Amniotic epithelial cell (primary cell): ENCODE measurements around the gene PTPRN2.

Experiments
- DNase-seq: peaks from one replicate; pipeline ENCODE4 v3.0.0-alpha.2; 2010; ENCODE audit warnings: low read depth

The PTPRN2 gene

DNA sequence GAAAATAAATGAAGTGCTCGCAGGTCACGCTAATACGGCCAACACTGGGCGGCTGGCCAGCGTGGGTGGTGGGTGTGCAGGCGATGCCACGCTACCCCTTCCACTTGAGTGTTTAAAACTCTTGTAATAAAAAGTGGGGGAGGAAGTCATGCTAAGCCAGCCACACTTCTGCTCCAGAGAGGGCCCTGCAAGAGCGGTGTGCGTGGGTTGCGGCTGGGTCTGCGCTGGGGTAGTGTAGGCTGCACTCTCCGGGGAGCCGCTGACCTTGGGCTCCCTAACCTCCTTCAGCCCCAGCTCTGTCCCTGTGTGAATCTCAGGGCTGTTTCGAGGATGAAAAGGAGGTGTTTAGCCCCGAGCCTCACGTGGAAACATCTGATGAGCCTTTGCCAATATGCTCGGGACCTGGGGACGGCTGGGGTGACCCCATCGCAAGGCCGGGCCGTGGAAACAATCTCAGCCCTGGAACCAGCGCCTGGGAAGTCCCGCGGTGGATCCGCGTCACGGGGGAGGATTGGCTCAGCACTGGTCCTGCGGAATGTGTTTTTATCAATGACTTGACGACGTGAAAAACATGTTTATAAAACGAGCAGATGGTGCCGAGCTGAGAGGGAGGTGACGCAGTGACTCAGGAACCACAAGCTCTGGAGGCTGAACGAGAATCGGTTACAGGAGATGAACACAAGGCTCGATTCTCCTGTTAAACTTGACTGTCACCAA is 972.4 kb downstream of the PTPRN2 start:
- no peak for DNase-seq

DNA sequence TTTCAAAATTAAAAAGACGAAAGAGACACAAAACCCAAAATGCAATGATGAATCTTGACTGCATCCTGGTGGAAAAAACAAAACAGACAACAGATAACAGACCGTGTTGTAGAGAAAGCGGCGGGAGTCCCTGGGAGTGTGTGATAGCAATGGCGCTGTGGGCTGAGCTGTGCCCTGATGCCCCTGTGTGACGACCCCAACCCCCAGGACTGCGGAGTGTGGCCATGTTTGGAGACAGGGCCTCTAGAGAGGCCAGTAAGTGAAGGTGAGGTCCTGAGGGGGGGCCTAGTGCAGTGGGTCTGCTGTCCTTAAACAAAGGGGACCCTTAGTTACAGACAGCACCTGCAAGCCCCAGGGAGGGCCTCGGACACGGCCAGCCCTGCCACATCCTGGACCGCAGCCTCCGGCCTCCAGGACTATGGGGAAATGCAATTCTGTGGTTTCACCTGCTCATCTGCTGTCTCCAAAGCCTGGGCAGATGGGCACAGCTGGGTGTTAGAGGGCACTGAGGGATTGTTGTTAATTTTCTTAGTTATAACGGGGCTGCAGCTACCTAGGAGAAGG is 973.1 kb downstream of the PTPRN2 start:
- no peak for DNase-seq

DNA sequence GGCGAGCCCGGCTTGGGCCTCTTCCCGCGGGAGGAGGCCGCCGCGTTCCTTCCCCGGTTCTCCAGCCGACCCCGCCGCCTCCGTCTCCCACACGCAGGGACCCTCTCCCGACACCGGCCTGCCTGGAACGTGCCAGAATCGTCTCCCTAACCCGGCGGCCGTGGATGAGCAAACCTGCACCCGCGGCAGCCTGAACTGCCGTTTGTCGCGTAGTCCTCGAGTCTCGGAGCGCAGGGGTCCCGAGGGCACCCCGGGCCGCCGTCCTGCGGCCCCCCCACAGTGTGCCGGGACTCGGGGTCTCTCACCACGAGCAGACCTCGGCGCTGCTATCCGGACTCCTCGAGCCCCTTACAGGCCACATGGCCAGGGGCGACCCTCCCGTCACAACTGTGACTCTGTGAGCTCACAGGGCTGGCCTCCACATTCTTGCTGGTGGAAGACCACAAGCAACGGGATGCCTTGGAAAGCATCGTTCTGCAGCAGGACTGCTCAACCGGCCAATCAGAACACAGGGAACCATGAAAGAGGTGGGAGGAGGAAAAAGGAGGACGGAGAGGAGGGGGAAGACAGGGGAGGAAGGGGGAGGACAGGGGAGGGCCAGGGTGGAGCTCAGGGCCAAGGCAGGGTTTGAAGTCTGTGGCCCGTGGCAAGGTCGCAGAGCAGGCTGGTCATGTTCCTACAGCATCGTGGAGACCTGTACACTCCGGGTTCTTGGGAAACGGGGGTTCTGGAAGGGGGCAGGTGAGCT is 973.9 kb downstream of the PTPRN2 start:
- no peak for DNase-seq

DNA sequence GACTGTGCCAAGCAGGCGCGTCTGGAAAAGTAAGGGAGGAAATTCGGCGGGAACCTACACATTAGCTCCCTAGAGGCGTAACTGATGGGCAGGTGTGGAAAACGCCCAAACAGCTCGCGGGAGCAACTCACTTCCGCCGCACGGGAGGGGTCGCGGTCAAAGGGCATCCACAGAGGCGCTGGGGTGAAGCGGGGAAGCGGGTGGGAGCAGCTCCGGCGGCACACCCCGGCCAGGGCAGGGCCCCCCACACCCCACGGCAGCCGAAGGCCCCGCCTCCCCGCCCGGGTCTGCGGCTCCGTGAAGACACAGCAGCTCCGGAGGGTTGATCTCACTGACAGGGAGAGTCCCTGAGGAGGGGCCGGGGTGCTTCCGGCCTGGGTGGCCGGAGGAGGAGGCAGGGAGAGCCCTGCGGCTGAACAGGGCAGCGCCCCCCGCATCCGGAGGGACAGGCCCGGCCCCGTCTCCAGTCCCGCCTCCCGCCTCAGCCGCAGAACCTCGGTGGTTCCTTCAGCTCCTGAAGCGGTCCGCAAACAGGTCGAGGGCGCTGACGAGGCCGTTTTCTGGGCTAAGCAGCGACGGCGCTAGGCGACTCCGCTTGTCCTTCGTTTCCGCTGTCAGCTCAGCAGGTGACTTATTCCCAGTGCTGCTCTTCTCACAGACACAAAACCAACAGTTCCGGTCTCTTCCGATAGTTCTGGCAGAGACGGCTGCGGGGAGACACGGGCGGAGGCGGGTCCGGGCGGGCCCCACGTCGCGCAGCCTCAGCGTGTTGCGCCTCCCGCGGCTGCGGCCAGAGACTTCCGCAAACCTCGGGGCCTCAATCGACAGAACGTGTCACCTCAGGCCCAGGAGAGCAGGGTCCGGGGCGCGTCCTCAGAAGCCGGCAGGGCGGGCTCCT is 974.7 kb downstream of the PTPRN2 start:
- no peak for DNase-seq

DNA sequence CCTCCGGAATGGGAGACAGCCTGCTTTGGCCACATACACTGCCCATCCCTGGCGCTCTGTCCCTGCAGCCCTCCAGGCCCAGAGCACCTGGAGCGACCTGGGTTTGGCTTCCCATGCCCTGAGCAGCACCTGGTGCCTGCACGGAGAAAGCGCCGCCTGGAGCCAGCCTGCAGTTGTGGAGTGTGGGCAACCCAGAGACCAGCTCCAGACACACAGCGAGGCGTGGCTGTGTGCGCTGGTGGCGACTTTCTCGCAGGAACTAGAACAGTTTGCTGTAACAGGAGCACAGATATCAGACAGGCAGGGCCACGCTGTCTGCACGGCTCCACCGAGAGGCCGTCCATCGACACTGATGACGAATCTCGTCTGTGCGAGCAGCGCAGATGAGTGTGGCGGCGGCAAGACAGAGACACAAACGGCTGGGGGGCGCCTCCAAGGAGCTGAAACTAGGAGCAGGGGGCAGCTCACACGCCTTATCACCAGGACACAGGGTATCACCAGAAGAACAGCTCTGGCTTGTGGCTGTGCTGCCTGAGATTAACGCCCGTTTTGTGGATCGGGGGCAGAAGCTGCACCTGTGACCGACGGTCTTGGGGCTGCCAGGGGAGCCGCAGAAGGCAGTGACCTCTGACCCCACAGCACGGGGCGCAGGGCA is 975.5 kb downstream of the PTPRN2 start:
- DNase-seq = no peak

DNA sequence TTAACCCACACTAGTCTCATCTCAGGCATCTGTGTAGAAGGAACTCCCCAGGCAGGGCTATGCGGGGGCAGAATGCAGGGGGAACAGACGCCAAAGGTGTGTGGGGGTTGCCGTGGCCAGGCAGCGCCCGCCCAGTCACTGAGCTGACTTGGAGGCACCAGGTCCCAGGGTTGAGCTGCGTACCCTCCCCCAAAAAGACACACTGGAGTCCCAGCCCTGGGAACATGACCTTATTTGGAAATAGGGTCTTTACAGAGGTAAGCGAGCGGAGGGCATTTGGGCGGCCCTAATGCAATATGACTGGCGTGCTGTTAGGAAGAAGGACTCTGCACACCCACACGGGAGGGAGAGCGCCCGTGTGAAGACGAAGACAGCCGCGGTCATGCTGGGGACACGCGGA is 976.3 kb downstream of the PTPRN2 start:
- DNase-seq = no peak

DNA sequence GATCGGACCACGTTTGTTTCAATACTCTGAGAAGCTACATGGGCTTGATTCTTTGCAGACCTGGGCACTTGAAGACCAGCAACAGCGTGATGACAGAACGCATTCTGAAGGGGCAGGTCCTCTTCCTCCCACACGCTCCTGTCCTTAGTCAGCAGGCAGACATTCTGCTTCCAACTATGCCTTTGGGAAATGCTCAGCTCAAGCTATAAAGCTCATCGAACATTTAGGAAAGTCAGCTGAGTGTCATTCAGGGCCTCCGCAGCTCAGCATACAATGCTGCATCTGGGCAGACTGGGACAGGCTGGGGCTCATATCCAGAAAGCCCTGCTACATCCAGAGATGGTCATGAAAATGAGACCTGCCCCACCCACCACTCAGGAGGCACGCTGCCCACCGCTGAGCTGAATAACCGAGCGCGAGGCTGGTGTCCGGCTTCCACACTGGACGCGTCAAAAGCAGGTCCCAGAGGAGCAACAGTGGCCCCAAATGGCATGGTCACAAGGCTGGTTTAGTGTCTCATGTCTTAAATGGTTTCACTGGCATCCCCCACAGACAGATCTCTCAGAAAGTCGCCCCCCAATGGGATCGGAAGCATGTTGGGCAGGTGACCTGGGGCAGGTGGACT is 976.8 kb downstream of the PTPRN2 start:
- DNase-seq = no peak

DNA sequence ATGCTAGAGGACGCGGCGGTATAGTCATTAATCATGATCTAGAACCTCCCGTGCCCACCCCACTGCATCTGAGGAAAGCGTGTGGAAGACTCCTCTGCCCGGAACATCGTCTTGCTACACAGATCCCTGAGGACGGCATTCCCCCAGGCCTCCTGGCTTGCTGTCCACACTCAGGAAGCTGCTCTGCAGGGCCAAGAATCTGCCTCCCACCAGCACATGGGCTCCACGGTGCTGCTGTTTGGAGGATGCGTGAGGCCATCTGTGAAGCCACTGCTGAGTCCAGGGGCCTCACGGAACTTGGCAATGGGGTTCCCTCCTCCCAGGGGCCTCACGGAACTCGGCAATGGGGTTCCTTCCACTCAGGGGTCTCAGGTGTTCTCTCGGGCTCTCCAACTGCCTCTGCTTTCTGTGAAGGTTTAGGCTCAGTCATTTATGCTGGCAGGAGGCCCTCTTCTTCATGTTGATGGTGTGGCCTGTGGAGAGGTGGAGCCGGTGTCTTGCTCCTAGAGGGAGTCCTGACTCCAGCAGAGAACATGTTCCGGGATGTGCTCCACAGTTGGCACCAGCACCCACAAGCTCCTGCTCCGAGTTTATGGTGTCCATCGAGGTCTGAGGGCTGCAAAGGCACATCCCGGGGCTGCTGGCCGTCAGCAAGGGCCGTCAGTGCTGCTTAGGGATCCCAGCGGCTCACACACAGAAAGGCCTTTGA is 977.5 kb downstream of the PTPRN2 start:
- DNase-seq = no peak

DNA sequence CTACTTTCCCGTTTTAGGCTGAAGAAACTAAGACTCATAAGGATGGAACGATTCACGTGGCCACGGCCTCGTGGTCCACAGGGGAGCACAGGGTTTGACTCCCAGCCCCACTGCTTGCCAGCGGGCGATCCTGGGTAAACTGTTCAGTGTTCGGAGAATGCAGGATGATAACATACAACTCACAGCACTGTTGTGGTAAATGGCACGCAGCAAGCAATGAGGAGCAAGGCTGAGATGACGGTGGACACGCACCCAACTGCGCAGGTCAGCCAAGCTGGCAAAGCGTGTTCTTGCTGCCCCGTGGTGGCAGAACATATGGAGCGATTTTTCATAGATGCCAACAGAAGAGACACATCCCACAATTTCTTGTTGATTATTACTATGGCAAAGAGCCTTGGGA is 978.1 kb downstream of the PTPRN2 start:
- no peak for DNase-seq

DNA sequence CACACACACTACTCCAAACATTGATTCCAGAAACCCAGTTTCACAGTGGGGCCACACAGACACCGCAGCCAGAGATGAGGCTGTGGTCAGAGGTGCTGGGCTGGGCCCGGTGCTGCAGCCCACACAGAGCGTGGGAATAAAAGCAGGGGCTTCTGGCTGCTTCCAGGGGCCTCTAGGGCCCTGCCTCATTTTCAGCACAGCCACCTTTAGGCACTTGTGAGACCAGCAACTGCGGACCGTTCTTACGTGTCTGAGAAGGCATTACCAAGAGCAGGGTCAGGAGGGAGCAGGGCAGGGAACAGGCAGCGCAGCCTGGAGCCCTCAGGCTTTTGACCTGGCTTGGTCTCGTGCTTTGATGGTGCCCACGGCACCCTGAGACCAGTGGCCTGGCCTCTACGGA is 980.4 kb downstream of the PTPRN2 start:
- DNase-seq = no peak

DNA sequence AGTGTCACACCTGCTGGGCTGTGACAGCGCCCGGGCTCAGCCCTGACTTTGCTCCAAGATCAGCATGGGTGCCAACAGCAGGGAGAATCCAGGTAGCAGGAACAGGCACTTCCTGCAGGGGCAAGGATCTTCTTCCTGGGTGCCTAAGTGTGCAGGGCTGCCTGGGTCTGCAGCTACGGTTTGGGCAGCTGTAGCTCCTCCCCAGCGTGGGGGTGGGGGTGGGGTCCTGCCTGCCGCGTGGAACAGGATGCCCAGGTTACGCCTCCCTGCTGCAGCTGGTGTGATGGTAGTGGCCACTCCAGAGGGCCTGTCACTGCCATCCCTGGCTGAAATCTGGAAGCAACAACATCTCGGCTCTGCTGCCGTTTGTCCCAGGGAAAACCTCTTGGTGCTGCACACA is 981.5 kb downstream of the PTPRN2 start:
- no peak for DNase-seq

DNA sequence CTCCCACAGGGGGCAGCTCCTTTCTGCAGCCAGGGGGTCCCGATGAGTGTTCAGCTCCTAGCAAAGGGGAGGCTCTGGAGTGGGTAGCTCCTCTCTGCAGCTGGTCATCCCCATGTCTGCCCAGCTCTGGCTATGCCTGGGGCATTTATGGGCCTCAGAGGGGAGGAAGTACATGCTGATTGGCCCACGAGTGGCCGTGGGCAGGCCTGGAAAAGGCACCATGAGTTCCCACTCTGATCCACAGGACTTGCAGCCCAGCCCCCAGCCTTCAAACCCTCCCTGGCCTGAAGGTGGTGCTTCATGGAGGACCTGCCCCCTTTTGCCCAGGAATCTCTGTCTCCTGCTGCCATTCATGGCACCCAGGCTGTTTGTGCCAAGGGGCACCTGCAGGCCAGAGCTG is 982.0 kb downstream of the PTPRN2 start:
- no peak for DNase-seq

DNA sequence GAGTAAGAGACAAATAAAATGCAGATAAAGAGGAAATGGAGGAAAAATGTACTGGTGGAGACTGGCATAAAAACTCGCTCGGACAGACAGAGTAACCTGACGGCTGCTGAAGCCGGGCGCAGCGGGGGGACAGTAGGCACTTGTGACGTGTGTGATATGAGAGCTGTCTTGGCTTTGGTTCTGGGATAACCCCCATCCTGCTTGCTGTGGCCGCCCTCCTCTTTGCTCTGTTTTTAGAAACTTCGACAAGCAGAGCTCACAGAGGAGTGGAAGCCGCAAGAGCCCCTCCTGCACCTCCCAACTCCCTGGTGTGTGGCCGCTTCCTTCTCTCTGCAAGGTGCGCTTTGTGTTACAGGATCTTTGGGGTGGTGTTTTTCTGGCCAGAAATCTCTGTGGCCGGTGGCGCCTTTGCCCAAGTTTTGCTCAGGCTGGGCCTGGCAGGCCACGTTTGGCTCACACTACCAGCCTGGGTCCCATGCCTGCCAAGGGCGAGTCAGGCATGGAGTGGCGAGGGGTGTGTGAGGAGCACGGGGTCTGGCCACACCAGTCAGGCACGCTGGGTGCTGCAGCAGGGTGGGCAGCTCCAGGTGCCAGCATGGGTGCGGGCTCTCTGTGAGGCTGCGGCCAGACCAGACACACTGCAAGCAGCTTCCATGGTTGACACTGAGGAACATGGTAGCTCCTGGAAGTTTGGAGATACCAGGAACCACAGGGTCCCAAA is 982.8 kb downstream of the PTPRN2 start:
- no peak for DNase-seq

DNA sequence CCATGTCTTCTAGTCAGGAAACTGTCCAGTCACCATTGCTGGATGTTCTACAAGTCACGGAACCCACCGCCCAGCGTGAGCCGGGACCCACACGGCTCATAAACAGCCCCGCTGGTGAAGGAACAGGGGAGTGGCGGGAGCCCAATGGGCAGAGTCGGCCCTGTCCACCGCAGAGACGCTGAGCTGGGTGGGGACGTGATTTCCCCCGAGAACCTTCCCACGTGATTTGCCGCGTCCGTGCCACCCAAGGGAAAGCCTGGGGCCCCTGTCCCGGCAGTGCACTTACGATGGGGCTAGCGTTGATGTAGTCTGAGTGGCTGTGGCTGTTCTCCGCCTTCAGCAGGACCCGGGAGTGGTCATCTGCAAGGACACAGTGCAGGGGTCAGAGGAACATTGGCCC is 983.9 kb downstream of the PTPRN2 start:
- DNase-seq = no peak

DNA sequence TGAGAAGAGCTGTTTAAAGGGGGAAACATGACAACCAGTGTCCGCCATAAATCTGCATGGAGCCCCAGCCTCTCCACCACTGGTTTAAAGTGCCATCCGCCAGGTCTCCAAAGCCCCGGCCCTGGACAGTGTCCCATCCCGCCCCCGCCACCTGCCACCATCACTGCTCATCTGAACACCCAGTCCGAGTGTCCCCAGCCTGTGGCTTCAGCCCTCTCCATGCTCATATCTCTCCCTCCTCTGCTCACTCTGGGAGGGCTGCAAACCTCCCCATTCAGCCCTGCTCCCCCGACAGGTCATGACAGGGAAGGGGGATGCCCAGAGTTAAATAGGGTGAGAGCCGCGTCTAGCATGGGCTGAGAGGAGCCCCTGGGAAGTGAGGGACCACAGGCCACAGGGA is 984.6 kb downstream of the PTPRN2 start:
- no peak for DNase-seq

DNA sequence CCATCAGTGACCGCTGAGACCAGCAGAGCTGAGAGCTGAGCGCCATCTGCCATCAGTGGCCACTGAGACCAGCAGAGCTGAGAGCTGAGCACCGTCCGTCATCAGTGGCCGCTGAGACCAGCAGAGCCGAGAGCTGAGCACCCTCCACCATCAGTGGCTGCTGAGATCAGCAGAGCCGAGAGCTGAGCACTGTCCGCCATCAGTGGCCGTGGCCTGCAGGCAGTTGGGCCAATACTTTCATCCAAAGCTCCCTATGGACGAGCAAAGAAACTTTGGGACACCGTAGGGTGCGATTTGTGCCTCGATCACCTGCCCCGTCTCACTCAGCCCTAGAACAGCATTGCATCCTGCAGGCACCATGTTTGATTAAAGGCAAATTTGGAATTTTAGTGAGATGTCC is 985.0 kb downstream of the PTPRN2 start:
- no peak for DNase-seq

DNA sequence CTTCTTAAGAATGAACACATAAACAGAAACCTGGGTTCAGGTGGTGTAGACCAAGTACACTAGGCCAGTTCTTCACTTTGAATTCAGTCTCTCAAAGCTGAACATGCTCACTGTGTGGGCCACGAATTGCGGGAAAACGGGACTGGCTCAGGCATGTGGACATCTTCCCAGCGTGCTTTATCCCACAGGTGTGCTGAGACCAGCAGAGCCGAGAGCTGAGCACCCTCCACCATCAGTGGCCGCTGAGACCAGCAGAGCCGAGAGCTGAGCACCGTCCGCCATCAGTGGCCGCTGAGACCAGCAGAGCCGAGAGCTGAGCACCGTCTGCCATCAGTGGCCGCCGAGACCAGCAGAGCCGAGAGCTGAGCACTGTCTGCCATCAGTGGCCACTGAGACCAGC is 985.5 kb downstream of the PTPRN2 start:
- no peak for DNase-seq

DNA sequence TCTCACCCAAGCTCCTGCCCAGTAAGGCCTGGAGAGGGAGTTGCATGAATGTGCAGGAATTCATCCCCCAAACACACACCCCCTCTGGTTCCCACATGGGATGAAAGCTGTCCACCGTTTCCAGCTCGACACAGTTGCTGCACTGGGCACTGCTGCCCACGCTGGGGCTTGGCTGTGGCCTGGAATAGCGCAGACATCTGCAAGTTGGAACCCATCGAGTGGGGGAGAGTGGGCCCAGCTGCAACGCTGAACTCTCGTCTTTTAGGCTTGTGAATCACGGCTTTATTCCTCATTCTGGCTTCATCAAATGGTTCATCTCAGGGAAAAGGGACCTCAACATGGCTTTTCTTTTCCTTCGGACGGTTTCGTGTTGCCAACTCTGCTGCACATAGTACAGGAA is 986.1 kb downstream of the PTPRN2 start:
- no peak for DNase-seq

DNA sequence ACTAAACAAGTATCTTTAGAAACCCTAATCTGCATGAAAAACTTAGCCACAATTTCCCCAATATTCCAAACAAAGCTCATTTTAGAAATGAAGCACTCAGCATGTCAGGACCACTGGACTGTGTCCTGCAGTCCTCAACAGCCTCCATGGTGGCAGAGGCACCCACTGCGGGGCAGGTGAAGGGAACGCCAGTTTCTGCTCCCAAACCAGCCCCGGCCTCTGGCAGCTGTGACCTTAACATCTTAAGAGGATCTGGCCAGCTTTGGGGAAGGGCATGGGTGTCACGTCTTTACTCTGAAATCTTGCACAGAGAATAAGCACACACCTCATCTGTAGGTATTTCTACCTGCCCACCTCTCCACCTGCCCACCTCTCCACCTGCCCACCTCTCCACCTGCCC is 988.1 kb downstream of the PTPRN2 start:
- no peak for DNase-seq

DNA sequence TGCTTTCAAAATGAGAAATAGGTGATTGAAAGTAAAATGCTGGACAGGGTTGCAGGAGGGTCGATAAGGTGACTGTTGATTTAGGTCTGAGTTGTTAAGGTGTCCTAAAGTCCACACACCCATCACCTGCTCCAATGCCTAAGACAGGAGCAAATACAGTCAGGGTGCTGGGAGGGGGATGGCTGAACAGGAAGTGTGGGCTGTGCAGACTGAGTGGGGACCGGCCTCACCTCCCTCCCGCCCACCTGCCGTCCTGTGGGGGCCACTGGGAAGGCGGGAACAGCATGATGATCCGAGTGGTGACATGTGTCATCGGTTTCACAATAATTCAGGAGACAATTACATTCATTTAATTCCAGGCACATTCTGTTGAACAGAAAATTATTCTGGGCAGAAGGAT is 990.1 kb downstream of the PTPRN2 start:
- DNase-seq = no peak
